ENCODE measurements around the gene VSIG10L2.

The VSIG10L2 gene

DNA sequence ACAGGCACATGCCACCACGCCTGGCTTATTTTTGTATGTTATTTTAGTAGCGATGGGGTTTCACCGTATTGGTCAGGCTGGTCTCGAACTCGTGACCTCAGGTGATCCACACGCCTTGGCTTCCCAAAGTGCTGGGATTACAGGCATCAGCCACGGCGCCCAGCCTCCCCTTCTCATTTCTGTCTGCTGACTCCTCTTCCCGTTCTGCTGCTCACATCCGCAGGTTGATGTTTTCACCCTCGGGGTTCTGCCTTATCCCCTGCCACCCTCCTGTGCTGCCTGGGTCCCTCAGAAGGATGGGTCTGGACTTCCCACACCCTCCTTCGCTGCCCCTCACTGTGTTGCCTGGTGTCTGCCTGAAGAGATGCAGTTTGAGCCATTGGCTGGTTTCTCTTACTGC lies 19.2 kb upstream of the VSIG10L2 start:
- no peak overlapping the region for H3K4me3 ChIP-seq (ENCODE audit: low read depth, low read length)
- CTCF ChIA-PET = interaction anchor here (6.6 to 12.7 kb wide), 2 partner anchors 14 to 265 kb away, joined by 49 to 293 read pairs; no protein-coding TSS in a partner anchor
- TF ChIP-seq, protein P1, sequence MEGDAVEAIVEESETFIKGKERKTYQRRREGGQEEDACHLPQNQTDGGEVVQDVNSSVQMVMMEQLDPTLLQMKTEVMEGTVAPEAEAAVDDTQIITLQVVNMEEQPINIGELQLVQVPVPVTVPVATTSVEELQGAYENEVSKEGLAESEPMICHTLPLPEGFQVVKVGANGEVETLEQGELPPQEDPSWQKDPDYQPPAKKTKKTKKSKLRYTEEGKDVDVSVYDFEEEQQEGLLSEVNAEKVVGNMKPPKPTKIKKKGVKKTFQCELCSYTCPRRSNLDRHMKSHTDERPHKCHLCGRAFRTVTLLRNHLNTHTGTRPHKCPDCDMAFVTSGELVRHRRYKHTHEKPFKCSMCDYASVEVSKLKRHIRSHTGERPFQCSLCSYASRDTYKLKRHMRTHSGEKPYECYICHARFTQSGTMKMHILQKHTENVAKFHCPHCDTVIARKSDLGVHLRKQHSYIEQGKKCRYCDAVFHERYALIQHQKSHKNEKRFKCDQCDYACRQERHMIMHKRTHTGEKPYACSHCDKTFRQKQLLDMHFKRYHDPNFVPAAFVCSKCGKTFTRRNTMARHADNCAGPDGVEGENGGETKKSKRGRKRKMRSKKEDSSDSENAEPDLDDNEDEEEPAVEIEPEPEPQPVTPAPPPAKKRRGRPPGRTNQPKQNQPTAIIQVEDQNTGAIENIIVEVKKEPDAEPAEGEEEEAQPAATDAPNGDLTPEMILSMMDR (IDR thresholded peaks at IDR 0.05; ENCODE audit: insufficient read depth, low read length, missing control alignments) = no peak
- DNase-seq (ENCODE audit: low read depth, low spot score) = no peak
- POLR2A ChIA-PET = no interaction called here

DNA sequence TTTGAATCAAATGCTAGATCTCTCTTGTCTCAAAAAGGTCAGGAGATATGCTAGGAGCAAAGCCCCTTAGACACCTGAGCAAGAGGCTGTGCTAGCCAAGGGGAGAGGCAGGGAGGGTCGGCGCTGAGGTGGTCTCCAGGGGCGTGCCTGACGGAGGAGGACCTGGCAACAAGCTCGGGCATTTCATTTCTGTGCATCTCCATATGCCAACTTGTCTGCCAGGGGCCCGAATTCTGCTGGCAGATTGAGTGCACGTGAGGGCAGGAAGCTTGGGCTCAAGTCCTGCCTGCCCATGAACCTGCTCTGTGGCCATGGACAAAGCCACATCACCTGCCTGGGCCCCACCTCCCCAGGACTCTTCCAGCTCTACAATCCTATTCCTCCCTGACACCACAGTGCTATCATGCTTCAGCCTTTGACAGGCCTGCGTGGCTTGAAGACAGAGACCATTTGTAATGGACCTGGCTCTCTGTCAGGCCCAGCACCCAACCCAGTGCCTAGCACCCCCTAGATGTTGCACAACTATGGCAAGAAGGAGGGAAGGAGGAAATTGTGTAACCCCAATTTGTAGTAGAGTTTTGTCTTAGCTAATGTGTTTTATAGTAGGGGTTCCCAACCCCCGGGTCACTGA lies 16.3 kb upstream of the VSIG10L2 start:
- ChIA-PET CTCF (interaction anchor here (0.8 to 12.7 kb wide), 5 partner anchors 8 to 262 kb away, joined by 3 to 293 read pairs (median 13); no protein-coding TSS in a partner anchor), POLR2A (no interaction called here)
- TF ChIP-seq, protein P1 (IDR thresholded peaks at IDR 0.05; ENCODE audit: insufficient read depth, low read length, missing control alignments) = no peak
- no peak overlapping the region for H3K4me3 ChIP-seq (ENCODE audit: low read depth, low read length)
- no peak for DNase-seq (ENCODE audit: low read depth, low spot score)

DNA sequence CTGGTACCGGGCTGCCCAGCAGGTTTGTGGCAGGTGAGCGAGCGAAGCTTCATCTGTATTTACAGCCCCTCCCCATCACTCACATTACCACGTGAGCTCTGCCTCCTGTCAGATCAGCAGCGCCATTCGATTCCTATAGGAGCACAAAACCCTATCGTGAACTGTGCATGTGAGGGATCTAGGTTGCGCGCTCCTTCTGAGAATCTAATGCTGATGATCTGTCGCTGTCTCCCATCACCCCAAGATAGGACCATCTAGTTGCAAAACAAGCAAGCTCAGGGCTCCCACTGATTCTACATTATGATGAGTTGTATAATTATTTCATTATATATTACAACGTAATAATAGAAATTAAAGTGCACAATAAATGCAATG lies 15.8 kb upstream of the VSIG10L2 start:
- ChIA-PET POLR2A (no interaction called here), CTCF (interaction anchor here (0.8 to 12.7 kb wide), 4 partner anchors 9 to 261 kb away, joined by 3 to 293 read pairs (median 31); no protein-coding TSS in a partner anchor)
- no peak overlapping the region for H3K4me3 ChIP-seq (ENCODE audit: low read depth, low read length)
- TF ChIP-seq, protein P1 (IDR thresholded peaks at IDR 0.05; ENCODE audit: insufficient read depth, low read length, missing control alignments) = no peak
- no peak for DNase-seq (ENCODE audit: low read depth, low spot score)

DNA sequence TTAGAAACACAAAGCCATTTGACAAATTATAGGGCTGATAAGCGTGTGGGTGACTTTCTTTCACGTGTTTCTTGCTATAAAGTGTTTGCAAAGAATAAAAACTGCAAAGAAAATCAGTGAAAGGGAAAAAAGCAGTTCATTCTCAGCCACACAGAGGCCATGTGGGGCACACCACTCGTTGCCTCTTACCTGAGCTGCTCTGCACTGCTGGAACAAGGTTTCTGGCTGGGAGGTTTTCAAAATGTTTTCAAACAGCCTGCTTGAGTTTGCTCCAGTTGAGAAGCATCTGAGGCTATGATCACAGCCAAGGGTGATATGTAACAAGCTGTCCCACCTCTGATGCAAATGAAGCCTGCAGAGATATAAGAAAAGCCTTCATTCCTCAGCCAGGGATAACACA lies 14.7 kb upstream of the VSIG10L2 start:
- CTCF ChIA-PET = interaction anchor here (1.7 to 12.7 kb wide), 3 partner anchors 8 to 260 kb away, joined by 7 to 293 read pairs (median 49); no protein-coding TSS in a partner anchor
- TF ChIP-seq, protein P1 (IDR thresholded peaks at IDR 0.05; ENCODE audit: insufficient read depth, low read length, missing control alignments) = no peak
- POLR2A ChIA-PET = no interaction called here
- DNase-seq (ENCODE audit: low read depth, low spot score) = no peak
- no peak overlapping the region for H3K4me3 ChIP-seq (ENCODE audit: low read depth, low read length)

DNA sequence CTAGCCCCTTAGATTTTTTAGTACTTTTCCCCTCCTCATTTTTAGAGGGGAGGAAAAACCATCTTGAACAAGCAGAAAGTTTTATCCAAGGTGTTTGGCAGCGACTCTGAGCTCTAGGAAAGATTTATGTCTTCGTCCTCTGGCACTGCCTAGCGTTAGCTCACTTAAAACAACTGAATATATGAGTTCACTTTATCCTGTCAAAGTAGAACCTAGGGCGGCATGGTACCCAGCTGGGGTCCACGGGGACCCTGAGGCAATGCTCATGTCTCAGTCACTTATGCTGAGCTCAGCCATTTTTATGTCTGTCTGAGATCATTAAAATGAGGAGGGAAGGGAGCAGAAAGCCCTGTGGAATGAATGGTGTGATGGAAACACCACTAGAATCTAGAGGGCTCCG lies 14.2 kb upstream of the VSIG10L2 start:
- ChIA-PET POLR2A (no interaction called here), CTCF (interaction anchor here (1.7 to 12.7 kb wide), 3 partner anchors 9 to 260 kb away, joined by 7 to 293 read pairs (median 49); no protein-coding TSS in a partner anchor)
- no peak overlapping the region for H3K4me3 ChIP-seq (ENCODE audit: low read depth, low read length)
- TF ChIP-seq, protein P1 (IDR thresholded peaks at IDR 0.05; ENCODE audit: insufficient read depth, low read length, missing control alignments) = no peak
- DNase-seq (ENCODE audit: low read depth, low spot score) = no peak

DNA sequence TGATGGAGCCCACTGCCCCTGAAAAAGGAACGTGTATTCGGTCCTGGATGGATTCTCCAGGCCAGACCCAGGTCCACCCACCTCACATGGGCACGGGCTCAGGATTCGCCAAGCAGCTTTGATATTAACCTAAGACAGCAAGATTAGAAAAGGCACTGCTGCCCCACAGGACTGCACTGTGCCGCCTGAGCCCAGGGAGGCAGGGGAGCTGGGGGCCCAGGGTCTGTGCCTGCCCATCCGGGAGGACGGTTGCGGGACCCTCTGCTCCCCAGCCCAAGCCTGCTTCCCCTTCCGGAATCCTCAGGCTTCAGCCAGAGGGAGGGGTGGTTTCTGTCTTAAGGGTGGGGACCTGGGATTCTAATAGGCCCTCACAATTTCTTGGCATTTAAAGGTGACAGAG lies 13.5 kb upstream of the VSIG10L2 start:
- CTCF ChIA-PET = interaction anchor here (1.7 to 12.7 kb wide), 3 partner anchors 8 to 259 kb away, joined by 7 to 293 read pairs (median 49); no protein-coding TSS in a partner anchor
- TF ChIP-seq, protein P1 (IDR thresholded peaks at IDR 0.05; ENCODE audit: insufficient read depth, low read length, missing control alignments) = no peak
- POLR2A ChIA-PET = no interaction called here
- H3K4me3 ChIP-seq (ENCODE audit: low read depth, low read length) = no peak overlapping the region
- no peak for DNase-seq (ENCODE audit: low read depth, low spot score)
